GM21737 (cell line): Measurements from ENCODE around the gene PNMT.

Source experiments
- ATAC-seq: cut with Tn5 transposase; IDR thresholded peaks from one replicate; pipeline ENCODE4 v1.9.1; 2021; ENCODE audit warnings: mild to moderate bottlenecking, moderate library complexity; ENCODE audit not compliant: unreplicated experiment

PNMT gene, protein sequence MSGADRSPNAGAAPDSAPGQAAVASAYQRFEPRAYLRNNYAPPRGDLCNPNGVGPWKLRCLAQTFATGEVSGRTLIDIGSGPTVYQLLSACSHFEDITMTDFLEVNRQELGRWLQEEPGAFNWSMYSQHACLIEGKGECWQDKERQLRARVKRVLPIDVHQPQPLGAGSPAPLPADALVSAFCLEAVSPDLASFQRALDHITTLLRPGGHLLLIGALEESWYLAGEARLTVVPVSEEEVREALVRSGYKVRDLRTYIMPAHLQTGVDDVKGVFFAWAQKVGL

DNA sequence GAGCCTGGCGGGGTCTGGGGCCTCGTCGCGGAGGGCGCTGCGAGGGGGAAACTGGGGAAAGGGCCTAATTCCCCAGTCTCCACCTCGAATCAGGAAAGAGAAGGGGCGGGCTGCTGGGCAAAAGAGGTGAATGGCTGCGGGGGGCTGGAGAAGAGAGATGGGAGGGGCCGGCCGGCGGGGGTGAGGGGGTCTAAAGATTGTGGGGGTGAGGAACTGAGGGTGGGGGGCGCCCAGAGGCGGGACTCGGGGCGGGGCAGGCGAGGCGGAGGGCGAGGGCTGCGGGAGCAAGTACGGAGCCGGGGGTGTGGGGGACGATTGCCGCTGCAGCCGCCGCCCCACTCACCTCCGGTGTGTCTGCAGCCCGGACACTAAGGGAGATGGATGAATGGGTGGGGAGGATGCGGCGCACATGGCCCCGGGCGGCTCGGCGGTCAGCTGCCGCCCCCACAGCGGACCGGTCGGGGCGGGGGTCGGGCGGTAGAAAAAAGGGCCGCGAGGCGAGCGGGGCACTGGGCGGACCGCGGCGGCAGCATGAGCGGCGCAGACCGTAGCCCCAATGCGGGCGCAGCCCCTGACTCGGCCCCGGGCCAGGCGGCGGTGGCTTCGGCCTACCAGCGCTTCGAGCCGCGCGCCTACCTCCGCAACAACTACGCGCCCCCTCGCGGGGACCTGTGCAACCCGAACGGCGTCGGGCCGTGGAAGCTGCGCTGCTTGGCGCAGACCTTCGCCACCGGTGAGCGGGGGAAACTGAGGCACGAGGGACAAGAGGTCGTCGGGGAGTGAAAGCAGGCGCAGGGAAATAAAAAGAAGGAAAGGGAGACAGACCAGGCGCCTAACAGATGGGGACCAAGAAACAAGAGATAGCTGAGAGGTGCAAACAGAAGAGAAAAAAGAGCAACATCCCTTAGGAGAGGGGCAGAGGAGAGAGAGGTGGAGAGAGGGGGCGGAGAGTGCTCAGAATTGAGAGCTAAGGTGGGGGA, at the start of gene PNMT:
TSS of gene PNMT (plus strand) at position 509 of the 980 bp plus-strand sequence. CDS start at position 532, 23 bp downstream.
- no peak for ATAC-seq

DNA sequence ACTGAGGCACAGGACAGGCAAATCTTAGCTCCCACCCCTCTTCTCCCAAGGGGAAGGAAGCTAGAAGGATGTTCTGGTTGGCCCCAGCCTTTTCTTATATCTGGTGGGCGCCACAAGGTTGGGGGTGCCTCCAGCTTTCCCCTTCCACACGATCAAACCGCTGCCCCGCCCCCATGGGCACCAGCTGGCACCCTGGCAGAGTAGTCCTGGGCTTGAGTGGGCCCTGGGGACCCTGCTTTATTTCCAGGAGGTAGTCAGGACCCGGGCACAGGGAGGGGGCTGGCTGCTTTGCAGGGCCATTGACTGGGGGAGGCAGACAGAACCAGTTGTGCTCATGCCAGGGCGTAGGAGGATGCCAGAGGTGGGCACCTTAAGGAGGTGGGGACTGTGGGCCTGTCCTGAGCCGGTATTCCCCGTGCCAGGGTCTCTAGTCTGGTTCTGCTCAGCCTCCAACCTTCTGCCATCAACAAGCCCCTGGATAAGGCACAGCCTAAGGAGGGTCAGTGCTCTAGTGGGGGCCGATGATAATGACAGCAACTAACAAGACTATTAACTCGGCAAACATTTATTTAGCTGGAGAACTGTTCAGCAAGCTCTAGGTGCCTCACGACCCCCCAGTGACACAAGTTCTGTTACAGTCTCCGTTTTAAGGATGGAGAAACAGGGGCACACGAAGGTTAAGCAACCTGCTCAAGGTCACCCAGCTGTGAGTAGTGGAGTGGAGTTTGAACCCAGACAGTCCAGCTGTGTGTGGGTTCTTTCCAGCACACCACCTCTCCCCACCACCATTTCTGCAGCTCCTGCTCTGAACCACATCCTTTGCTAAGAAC, 49.1 kb upstream of the PNMT start:
- ATAC-seq = no peak

DNA sequence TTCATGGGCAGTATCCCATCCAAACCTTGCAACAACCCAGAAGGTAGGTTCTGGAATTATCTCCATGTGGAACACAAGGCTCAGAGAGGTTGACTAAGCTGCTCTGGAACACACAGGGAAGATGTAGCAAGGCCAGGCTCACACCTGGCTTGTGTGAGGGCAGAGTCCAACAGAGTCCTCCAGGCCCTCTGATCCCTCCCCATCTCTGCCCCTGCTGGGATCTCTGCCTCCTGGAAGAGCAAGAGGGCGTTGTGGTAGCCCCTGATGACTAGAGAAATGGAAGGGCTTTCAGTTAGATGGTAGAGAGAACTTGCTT, 48.5 kb upstream of the PNMT start:
- ATAC-seq = no peak

DNA sequence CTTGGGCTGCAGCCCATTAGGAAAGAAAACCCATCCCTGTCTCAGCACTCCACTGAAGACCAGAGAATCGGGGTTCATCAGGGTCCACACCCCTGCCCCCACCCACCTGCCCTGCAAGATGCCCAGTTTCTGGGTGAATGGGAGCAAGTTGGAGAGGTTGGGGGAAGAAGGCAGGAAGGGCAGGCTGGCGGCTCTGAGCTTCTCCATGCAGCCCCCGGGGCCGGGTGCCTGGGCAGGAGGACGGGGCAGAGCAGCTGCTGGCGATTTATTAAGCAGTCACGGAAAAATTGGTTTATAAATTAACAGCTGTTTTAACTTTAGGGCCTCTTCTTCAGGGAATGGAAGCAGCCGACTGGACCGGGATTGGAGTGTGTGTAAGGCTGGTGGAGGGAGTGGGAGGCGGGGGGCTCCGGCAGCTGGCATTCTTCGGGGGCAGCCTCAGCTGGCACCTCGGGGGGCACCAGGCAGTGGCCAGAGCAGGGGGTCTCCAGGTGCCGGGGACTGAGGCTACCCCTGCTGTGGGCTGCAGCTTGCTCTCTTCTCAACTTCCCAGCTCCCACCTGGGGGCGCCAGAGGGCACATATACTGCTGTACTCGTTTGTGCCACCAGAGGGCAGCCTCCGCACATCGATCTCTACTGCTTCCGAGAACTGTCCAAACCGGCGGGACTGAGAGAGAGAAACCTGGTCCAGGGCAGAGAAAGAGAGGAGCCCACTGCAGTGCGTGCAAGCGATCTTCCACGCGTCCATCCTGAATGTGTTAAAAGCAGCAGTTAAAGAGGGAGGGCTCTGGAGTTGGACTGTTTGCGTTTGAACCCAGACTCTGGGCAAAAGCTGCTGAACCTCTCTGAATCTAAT, 46.5 kb upstream of the PNMT start:
- ATAC-seq = peak; percentile 48

DNA sequence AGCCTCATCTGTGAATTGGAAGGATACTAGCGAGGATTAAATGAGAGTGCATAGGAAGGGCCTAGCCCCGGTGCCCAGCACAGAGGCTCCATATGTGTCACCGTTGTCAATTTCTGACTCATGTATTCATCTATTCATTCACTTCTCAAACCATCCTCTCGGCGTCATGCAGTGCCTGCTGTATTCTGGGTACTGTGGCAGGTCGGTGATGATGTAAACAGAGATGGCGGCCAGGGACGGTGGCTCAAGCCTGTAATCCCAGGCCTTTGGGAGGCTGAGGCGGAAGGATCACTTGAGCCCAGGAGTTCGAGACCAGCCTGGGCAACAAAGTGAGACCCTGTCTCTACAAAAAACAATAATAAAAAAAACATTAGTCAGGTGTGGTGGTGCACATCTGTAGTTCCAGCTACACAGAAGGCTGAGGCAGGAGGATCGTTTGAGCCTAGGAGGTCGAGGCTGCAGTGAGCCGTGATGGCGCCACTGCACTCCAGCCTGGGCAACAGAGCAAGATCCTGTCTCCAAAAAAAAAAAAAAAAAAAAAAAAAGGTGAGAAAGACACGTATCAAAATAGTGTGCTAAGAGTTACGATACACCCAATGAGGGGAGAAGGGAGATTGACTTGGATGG, 45.8 kb upstream of the PNMT start:
- peak; percentile 7 for ATAC-seq

DNA sequence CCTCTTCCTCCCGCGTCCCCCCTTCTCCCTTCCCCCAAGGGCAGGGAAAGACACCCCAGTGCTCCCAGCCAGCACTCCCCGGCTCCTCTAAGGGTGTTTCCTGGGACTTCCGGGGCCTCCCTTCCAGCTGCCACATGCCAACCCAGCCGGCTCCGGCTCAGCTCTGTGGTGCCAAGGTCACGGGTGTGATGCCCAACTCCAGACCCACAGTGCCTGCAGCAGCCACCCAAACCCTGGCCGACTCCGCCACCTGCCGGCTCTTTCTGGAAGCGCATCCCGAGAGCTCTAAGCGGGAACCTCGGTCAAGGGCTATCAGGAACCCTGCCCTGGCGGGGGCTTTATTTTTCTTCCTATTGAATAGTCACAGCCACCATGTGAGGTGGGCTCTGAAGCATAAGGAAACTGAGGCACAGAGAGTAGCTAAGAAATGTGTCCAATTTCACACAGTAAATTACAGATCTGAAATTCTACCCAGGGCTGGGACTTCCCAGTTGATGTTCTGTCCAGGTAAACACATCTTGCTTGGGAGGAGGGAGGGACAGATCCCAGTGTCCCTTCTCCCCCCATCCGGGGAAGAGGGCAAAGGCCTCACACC, 44.8 kb upstream of the PNMT start:
- no peak for ATAC-seq

DNA sequence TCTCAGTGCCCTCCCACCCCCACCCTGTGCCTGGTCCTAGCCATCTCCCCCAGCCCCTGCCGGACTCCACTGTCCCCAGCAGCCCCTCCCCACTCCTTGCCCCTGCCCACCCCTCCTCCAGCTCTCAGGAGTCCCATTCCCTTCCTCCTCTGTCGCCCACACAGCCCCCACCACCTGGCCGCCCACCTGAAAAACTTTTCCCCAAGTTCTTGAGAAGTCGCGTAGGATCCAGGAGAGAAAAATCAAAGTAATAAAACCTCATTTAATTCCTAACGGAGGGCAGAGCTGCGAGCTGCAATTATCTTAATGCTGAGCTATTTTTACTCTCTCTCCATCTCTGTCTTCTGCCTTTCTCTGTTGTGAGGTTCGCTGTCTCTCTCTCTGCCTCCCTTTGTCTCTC, 43.9 kb upstream of the PNMT start:
- ATAC-seq = no peak

DNA sequence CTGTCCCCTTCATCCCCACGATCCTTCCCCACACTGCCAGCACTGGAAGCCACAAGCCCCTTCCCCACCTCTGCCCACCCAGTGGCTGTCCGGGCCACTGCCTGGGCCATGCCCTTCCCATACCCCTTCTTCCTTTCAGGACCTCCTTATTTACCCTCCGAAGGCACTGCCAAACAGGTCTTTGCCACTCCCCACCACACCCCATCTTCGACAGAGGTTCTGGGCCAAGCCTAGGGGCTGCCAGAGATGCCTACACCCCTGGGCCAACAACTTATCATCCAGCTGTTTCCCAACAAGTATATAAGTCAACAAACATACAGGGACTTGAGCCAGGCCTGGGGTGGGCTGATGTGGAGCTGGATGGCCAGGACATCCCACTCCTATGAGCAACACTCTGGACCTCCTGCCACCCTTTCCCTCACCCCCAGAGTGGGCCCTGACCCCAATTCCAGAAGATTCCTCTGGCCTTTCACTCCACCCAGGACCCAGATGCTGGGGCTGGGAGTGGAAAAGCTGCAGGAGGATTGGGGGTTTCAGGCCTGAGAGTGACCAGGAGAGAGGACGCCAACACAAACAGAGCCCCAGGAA, 43.0 kb upstream of the PNMT start:
- ATAC-seq = no peak

DNA sequence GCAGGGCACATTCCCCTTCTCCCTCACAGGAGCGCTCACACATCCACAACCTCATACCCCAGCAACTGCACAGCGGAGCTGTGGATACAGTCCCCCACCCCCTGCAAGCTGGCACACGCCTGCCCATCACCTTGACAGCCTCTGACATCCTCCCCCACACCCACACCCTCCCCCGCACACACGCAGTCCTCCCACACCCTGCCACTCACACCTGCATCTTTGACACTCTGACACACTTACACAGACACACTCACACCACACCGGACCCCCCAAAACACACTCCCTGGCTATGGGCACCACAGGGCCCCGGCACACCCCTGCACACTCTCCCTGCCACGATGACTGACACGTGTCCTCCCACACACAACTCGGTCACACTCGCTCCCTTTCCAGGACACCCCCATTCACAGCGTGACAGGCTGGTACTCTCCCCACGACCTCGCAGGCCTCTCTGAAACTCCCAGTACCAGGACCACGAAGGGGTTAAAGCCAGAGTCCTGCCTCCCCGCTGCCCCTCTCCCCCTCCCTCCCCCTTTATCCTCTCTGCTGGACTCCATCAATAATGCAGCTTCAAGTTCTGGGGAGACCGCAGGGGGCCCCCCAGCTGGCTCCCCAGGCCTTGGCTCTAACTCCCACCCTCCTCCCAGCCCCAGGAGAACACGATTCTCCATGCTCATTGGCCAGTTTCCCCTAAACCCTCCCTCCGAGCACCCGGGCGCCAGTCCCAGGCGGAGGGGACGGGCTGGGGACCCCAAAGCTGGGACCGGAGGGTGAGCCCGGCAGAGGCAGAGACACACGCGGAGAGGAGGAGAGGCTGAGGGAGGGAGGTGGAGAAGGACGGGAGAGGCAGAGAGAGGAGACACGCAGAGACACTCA, 41.8 kb upstream of the PNMT start, which contains the start of gene PPP1R1B:
TSS of gene PPP1R1B (plus strand) at position 782 of the 876 bp plus-strand sequence. CDS start 441 bp downstream, outside the sequence.
- ATAC-seq = no peak

DNA sequence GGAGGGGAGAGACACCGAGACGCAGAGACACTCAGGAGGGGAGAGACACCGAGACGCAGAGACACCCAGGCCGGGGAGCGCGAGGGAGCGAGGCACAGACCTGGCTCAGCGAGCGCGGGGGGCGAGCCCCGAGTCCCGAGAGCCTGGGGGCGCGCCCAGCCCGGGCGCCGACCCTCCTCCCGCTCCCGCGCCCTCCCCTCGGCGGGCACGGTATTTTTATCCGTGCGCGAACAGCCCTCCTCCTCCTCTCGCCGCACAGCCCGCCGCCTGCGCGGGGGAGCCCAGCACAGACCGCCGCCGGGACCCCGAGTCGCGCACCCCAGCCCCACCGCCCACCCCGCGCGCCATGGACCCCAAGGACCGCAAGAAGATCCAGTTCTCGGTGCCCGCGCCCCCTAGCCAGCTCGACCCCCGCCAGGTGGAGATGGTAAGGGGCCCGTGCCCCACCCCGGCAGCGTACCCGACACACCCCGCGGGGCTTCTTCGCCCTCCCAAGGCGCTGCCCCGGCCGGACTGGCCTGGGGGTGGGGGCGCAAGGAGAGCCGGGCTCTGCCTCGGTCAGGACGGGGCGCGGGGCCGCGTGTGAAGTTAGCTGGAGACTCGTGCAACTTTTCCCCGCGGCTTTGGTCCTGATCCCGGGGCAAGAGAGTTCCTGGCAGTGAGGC, 41.1 kb upstream of the PNMT start:
- no peak for ATAC-seq

DNA sequence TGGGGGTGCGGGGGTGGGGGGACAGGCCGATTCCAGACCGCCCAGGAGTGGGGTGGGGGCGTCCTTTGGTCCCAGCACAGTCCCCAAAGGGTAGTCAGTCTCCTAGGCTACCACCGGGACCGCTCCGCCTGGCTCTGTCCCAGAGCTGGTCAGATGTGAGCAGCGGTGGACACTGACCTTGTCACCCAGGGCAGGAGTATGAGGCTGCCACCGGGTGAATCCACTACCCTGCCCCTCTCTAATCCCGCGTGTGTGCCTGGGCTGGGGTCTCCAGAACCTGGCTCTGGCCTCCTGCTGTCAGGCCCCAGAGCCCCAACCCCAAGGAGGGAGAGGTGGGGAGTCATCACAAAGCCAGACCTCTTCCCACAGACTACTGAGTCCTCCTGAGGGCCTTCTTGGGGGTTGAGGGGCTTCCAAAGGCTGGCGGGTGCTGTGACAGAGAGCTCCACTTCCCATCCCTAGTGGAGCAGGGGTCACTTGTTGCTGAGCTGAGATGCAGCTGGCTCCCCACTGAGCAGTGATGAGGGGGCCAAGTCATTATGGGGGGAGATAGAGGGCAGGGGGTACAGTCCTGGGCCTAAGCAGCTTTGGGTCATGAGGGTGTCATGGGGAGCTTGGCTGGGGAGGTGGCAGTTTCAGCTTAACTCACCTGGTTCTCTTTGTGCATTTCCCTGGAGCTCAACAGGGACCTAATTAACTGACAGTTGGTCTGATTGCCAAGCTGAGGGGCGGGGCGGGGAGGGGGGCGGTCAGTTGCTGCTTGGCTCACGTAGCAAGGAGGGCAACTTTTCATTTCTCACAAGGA, 40.3 kb upstream of the PNMT start:
- ATAC-seq = no peak

DNA sequence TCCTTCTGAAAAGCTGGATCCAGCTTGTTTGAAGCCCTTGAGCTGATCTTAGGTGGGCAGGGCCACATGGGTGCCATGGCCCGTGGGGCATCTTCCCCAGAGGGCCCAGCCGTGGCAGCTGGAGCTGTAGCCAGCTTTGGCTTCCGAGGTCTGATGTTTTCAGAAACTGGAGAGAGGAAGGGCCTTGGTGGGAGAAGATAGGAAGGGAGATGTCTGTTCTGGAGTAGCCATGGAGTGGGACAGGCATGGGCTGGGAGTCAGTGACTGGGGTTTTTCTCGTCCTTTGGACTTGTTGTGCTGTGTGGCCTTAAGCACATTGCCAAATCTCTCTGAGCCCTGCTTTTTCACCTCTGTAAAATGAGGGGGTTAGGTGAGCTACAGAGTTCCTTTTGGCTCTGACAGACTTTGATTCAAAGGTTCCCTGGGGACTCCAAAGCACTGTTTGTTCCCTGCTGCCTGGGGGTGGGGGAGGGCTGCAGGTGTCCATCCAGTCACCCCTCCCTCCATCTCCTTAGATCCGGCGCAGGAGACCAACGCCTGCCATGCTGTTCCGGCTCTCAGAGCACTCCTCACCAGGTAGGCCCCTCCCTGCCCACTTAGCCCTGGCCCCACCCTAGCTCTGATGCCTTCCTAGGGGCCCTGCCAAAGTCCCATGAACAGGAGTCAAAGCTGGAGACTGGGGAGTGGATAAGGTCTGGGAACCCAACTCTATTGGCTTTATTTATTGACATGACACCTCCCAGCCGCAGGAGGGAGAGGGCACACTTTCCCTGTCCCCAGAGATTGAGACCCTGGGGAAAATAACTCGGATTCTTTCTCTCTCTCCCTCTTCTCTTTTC, 39.4 kb upstream of the PNMT start:
- ATAC-seq = no peak

DNA sequence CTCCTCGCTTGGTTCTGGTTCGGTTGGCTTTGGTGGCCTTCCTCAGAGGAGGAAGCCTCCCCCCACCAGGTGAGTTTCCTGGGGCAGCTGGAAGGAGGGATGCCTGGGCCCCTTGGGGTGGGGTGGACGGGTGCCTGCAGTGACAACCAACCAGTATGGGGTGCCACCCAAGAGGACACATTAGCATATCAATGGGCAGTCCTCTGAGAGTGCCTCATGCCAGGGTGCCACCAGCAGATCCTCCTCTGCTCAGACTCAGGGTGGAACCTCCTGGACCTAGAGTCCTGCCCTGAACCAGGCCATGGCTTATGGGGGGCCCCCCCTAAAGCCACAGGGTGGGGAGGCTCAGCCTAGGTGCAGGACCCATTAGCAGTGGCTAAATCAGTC, 38.8 kb upstream of the PNMT start:
- no peak for ATAC-seq

DNA sequence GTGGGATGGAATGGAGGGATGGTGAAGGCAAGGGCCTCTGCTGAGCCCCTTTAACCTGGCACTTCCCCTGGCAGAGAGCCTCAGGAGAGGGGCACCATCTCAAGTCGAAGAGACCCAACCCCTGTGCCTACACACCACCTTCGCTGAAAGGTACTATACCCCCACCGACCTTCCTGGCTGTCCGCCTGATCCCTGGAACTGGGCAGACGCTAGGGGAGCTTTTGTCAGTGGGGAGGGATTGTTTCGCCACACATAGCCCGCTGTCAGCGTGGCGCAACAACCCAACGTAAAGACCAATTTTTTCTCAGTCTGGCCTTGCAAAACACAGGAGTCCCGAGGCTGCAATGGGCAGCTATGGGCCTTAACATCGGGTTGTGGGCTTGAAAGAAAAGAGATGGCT, 38.4 kb upstream of the PNMT start:
- no peak for ATAC-seq

DNA sequence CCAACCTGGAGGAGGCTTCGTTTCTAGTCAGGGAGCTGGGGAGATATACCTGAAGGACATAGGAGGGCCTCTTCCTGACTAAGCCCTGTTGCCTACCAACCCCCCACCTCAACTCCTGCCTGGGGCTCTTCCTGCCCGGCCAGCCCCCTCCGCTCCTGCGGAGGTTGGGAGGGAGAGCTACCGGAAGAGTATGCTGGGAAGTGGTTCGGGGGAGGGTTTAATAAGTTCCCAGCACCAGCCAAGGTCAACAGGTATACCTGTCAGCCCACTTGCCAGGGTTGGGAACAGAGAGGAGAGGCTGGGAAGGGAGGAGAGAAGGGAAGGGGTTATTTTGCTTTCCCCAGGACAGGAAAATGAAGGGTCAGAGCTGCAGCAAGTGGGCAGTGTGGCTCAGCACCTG, 36.9 kb upstream of the PNMT start:
- ATAC-seq = no peak
